Osteocyte (in vitro differentiated cells): ENCODE data around the gene SMARCB1. TPM values are rescaled to one million over a fixed set of nuclear protein-coding genes. Genes with fewer than 3 reads are reported as not detected.

Source experiments
- DNase-seq: peaks from one replicate; pipeline ENCODE4 v3.0.0; 2021; ENCODE audit warnings: mixed read lengths; ENCODE audit not compliant: unreplicated experiment; ENCODE audit errors: extremely low spot score
- H3K27ac Mint-ChIP-seq: one replicate; pipeline ENCODE4 v1.8.0; 2021; ENCODE audit warnings: mild to moderate bottlenecking, mixed read lengths; ENCODE audit not compliant: unreplicated experiment
- H3K27me3 Mint-ChIP-seq: one replicate; pipeline ENCODE4 v1.8.0; 2021; ENCODE audit warnings: mixed read lengths; ENCODE audit not compliant: unreplicated experiment
- H3K36me3 Mint-ChIP-seq: one replicate; pipeline ENCODE4 v1.8.0; 2021; ENCODE audit warnings: mixed read lengths; ENCODE audit not compliant: unreplicated experiment
- H3K4me1 Mint-ChIP-seq: one replicate; pipeline ENCODE4 v1.8.0; 2021; ENCODE audit warnings: mixed read lengths; ENCODE audit not compliant: unreplicated experiment
- H3K4me3 Mint-ChIP-seq: one replicate; pipeline ENCODE4 v1.8.0; 2021; ENCODE audit warnings: mild to moderate bottlenecking, moderate library complexity, mixed read lengths; ENCODE audit not compliant: unreplicated experiment
- H3K9me3 Mint-ChIP-seq: one replicate; pipeline ENCODE4 v1.8.0; 2021; ENCODE audit warnings: mixed read lengths; ENCODE audit not compliant: unreplicated experiment
- CTCF ChIP-seq: fragments of 200-600 bp; sonication (generic); IDR thresholded peaks from 2 replicates; pipeline ENCODE4 v1.5.0; 2021; ENCODE audit warnings: antibody characterized with exemption, mild to moderate bottlenecking, moderate library complexity
- total RNA-seq: library from RNA; stranded (reverse); gene quantifications from 2 replicates; pipeline ENCODE4 v1.2.1, GENCODE V29; 2021

SMARCB1 gene
- total RNA-seq, 1 donor from 2014 or later, result 126 TPM

- no peak for DNase-seq
- Mint-ChIP-seq H3K4me3 (no peak overlapping the region), H3K4me1 (no peaks in the 10 kb centered on the region), H3K36me3 (peaks cover 28% of the 10 kb centered on the region), H3K9me3 (no peaks in the 10 kb centered on the region), H3K27me3 (no peaks in the 10 kb centered on the region), H3K27ac (no peak overlapping the region)
- TF ChIP-seq CTCF, result no peak
Observed at GRCh38 chr22:23882370-23882769, 95.6 kb downstream of the SMARCB1 start.

GRCh38 chr22:23883658-23884057, 96.9 kb downstream of the SMARCB1 start:
- no peak for DNase-seq
- Mint-ChIP-seq H3K36me3 (peaks cover 20% of the 10 kb centered on the region), H3K9me3 (no peaks in the 10 kb centered on the region), H3K27ac (no peak overlapping the region), H3K4me1 (peaks cover 6% of the 10 kb centered on the region), H3K27me3 (no peaks in the 10 kb centered on the region), H3K4me3 (no peak overlapping the region)
- TF ChIP-seq CTCF, result no peak

GRCh38 chr22:23884140-23884539, 97.4 kb downstream of the SMARCB1 start:
- H3K4me3 Mint-ChIP-seq, result no peak overlapping the region
- H3K27ac Mint-ChIP-seq, result no peak overlapping the region
- TF ChIP-seq CTCF, result no peak
- H3K36me3 Mint-ChIP-seq, result peaks cover 17% of the 10 kb centered on the region
- no peak for DNase-seq
- no peaks in the 10 kb centered on the region for H3K9me3 Mint-ChIP-seq
- peaks cover 7% of the 10 kb centered on the region for H3K4me1 Mint-ChIP-seq
- no peaks in the 10 kb centered on the region for H3K27me3 Mint-ChIP-seq

Other genes with a start within 250 kb of the SMARCB1 start
- not detected in 2 replicates for gene IGLL1, start 206.7 kb upstream of the SMARCB1 start, total RNA-seq
- 0.43 TPM in 1 of 2 replicates, not detected in the other for gene DRICH1, start 154.6 kb upstream of the SMARCB1 start, total RNA-seq
- gene RGL4, start 96.0 kb upstream of the SMARCB1 start, total RNA-seq, result not detected in 2 replicates
- gene ZNF70, start 35.9 kb upstream of the SMARCB1 start, total RNA-seq, result 12.5 TPM in 2 replicates
- gene VPREB3, start 32.5 kb upstream of the SMARCB1 start, total RNA-seq, result not detected in 2 replicates
- not detected in 2 replicates for gene C22orf15, start 24.0 kb upstream of the SMARCB1 start, total RNA-seq
- 30.6 and 34.0 TPM in 2 replicates for gene CHCHD10, start 19.0 kb upstream of the SMARCB1 start, total RNA-seq
- gene MMP11, start 14.1 kb upstream of the SMARCB1 start, total RNA-seq, result 72.5 and 76.5 TPM in 2 replicates
- gene DERL3, start 52.0 kb downstream of the SMARCB1 start, total RNA-seq, result 0.52 and 0.56 TPM in 2 replicates
- gene SLC2A11, start 70.9 kb downstream of the SMARCB1 start, total RNA-seq, result 19.0 and 22.6 TPM in 2 replicates
- gene MIF, start 107.4 kb downstream of the SMARCB1 start, total RNA-seq, result 354 and 363 TPM in 2 replicates
- gene GSTT2B, start 174.2 kb downstream of the SMARCB1 start, total RNA-seq, result not detected in 2 replicates
- gene DDTL, start 179.9 kb downstream of the SMARCB1 start, total RNA-seq, result not detected in 2 replicates
- 108 and 113 TPM in 2 replicates for gene DDT, start 187.5 kb downstream of the SMARCB1 start, total RNA-seq
- gene GSTT2, start 193.2 kb downstream of the SMARCB1 start, total RNA-seq, result not detected in 2 replicates
- gene GSTT4, start 218.5 kb downstream of the SMARCB1 start, total RNA-seq, result not detected in 2 replicates
- gene CABIN1, start 224.3 kb downstream of the SMARCB1 start, total RNA-seq, result 53.4 and 55.6 TPM in 2 replicates